Lower leg skin (tissue), 4 donors: ENCODE data around the gene CD2AP. TPM values are rescaled to one million over a fixed set of nuclear protein-coding genes. Genes with fewer than 3 reads are reported as not detected.
"Not testable (repeated sequence)": the region's sequence is repeated elsewhere in the genome, so short reads cannot be mapped to it uniquely, and the experiment has no call there.

Source experiments
- DNase-seq, 2 donors: peaks; one replicate each; pipeline ENCODE4 v3.0.0-alpha.2; 2019; ENCODE audit warnings: low spot score in 2 of 2
- H3K4me3 ChIP-seq: fragments of 200-600 bp; sonication (generic); 2 replicates; pipeline ENCODE4 v1.5.1; 2017; ENCODE audit warnings: mild to moderate bottlenecking, low read depth; ENCODE audit not compliant: poor library complexity, severe bottlenecking
- POLR2A ChIP-seq, 2 donors: fragments of 450-650 bp; IDR thresholded peaks; one replicate each; pipeline ENCODE4 v1.6.1; 2016 to 2017; ENCODE audit warnings: antibody characterized with exemption in 2 of 2, mild to moderate bottlenecking in 1 of 2, moderate library complexity in 1 of 2
- WGBS, 2 donors: methylation state at CpG; one replicate each; pipeline ENCODE4 v1.1.5; 2018; 5-methylcytosine and 5-hydroxymethylcytosine counted together
- intact Hi-C: fragments of 100-400 bp; cut with DNase I; formaldehyde crosslinking; loops from one replicate; pipeline ENCODE4 v1.15.0; 2023; ENCODE audit warnings: low total_unique reads
- total RNA-seq, 4 donors: library from RNA; depleted of rRNA; stranded (reverse); fragments of >200 nt; gene quantifications; one replicate each; pipeline ENCODE4 v1.1.0, GENCODE V29; 2016
- TF ChIP-seq, protein P1 (sequence below), 3 donors: fragments of 450-650 bp; IDR thresholded peaks; one replicate each; pipeline ENCODE4 v1.5.1; 2016; ENCODE audit warnings: antibody characterized with exemption in 3 of 3, mild to moderate bottlenecking in 3 of 3, moderate library complexity in 2 of 3

The CD2AP gene
- total RNA-seq, 4 donors from 2014 or later: 24.0 to 30.2 (median 26.4) TPM

DNA sequence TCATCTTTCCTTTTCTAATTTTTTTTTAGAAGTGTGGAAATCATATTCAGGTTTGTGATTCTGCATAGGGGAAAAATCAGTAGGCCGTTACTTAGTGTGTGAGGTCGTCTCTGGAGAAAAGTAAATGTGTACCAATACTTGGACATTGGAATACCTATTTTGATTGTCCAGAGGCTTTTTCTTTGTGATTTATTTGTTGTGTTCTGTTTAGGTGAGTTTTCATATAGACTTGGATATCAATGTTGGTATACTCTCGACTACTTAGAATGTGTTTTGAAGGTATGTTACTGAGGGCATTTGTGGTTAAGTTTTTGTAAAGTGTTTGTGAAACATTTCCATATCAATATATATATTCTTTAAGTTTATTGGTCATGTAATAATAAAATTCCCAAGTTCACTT is 2.3 kb downstream of the CD2AP start:
- TF ChIP-seq, protein P1, sequence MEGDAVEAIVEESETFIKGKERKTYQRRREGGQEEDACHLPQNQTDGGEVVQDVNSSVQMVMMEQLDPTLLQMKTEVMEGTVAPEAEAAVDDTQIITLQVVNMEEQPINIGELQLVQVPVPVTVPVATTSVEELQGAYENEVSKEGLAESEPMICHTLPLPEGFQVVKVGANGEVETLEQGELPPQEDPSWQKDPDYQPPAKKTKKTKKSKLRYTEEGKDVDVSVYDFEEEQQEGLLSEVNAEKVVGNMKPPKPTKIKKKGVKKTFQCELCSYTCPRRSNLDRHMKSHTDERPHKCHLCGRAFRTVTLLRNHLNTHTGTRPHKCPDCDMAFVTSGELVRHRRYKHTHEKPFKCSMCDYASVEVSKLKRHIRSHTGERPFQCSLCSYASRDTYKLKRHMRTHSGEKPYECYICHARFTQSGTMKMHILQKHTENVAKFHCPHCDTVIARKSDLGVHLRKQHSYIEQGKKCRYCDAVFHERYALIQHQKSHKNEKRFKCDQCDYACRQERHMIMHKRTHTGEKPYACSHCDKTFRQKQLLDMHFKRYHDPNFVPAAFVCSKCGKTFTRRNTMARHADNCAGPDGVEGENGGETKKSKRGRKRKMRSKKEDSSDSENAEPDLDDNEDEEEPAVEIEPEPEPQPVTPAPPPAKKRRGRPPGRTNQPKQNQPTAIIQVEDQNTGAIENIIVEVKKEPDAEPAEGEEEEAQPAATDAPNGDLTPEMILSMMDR (IDR thresholded peaks at IDR 0.05): no peak
- no peak for TF ChIP-seq POLR2A (IDR thresholded peaks at IDR 0.05)
- WGBS, 2 donors: 76 to 85% methylated on average over 3 of the region's 3 CpGs
- no peak overlapping the region for H3K4me3 ChIP-seq
- no peak for DNase-seq
- intact Hi-C loops: no loop called here

DNA sequence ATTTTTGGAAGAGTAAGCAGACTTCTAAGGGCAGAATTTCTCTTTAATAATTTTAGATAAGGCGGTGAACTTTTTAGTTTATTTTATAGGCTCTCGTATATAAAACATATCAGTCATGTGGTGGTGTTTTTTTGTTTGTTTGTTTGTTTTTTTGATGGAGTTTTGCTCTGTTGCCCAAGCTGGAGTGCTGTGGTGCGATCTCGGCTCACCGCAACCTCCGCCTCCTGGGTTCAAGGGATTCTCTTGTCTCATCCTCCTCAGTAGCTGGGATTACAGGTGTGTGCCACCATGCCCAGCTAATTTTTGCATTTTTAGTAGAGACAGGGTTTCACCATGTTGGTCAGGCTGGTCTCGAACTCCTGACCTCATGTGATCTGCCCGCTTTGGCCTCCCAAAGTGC is 3.6 kb downstream of the CD2AP start:
- intact Hi-C loops, DNase-seq, H3K4me3 ChIP-seq: not testable (repeated sequence)
- 95 to 97% methylated on average over 8 of the region's 8 CpGs for WGBS, 2 donors

DNA sequence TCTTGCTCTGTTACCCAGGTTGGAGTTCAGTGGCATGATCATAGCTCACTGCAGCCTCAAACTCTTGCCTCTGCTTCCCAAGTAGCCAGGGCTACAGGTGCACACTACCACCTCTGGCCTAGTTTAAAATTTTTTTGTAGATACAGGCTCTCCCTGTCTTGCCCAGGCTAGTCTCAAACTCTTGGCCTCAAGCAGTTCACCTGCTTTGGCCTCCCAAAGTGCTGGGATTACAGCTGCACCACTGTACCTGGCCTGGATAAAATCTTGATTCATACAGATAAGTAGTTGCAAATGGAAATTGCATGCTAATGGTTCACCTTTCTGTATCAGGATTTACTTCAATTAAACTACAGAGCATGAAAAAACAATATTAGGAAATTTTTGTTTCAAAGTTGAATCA is 4.2 kb downstream of the CD2AP start:
- intact Hi-C loops: no loop called here
- DNase-seq: no peak
- TF ChIP-seq POLR2A (IDR thresholded peaks at IDR 0.05): no peak
- TF ChIP-seq, protein P1 (IDR thresholded peaks at IDR 0.05): no peak
- no peak overlapping the region for H3K4me3 ChIP-seq

DNA sequence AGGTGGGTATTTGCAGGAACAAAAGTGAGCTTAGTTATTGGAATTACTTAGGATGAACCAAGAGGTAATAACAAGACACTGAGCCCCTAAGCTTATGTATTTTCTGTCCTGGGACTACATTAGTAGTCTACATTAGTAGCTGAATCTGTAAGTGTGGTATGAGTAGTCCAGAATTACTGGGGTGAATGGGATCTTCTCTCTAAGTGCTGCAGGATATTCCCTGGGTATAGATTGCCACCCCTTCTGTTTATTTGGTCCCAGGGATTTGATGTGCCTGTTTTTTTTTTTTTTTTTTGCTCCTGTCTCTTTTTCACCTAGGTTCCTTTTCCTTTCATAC is 5.9 kb downstream of the CD2AP start:
- TF ChIP-seq, protein P1 (IDR thresholded peaks at IDR 0.05): no peak
- TF ChIP-seq POLR2A (IDR thresholded peaks at IDR 0.05): no peak
- no peak for DNase-seq
- intact Hi-C loops: no loop called here
- H3K4me3 ChIP-seq: no peak overlapping the region

DNA sequence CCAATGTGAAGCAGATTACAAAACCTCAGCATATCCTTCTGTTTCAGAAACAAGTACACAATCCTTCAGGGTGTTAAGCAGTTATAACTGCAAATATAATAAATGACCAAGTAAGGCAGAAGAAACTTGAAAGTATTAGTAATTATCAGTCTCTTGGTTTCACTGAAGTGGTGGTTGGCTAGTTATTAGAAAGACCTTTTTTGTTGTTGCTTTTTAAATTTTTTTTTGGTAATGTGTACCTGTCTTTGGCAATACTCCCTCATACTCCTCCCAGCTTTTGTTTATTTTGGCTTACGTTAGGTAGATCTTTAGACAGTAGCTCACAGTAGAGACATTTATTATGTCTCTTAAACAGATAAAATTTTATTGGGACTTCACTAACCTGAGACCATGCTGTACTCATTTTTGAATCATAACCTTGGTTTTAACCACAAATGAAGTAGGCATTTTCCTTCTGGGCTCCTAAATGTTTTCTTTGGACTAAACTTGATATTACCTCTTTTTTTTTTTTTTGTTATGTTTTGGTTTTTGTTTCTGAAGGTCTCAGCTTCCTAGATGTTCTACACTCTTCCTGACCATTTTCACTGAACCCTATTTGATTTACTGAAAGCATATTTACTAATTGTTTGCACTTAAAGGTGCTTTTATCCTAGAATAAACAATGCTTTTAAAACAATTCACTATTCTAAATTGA is 6.4 kb downstream of the CD2AP start:
- DNase-seq: no peak
- no peak overlapping the region for H3K4me3 ChIP-seq
- intact Hi-C loops: no loop called here
- TF ChIP-seq POLR2A (IDR thresholded peaks at IDR 0.05): no peak
- TF ChIP-seq, protein P1 (IDR thresholded peaks at IDR 0.05): no peak
- 44 to 55% methylated on average over 1 of the region's 1 CpG for WGBS, 2 donors

DNA sequence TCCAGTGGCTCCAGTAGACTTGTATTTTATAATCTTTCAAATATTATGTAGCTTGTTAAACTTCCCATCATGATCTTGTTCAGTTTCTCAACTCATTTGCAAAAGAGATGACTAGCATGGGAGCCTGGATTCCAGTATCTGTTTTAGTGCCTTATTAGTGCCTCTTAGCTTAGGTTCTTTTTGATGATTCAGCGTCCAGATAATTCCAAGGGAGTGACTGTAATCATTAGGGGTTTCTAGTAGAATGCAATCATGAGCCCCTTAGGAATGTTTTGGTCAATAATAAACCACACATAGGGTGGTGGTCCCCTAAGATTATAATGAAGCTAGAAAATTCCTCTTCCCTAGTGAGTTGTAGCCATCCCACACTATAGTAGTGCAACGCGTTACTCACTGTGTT is 7.0 kb downstream of the CD2AP start:
- TF ChIP-seq, protein P1 (IDR thresholded peaks at IDR 0.05): no peak
- no peak for TF ChIP-seq POLR2A (IDR thresholded peaks at IDR 0.05)
- intact Hi-C loops: no loop called here
- 76 to 82% methylated on average over 3 of the region's 3 CpGs for WGBS, 2 donors
- DNase-seq: no peak
- no peak overlapping the region for H3K4me3 ChIP-seq
